ENCODE measurements around the gene GRIPAP1.
A peak's percentile ranks its signal among the peaks of the same experiment; 100 is the strongest.

Gene GRIPAP1

DNA sequence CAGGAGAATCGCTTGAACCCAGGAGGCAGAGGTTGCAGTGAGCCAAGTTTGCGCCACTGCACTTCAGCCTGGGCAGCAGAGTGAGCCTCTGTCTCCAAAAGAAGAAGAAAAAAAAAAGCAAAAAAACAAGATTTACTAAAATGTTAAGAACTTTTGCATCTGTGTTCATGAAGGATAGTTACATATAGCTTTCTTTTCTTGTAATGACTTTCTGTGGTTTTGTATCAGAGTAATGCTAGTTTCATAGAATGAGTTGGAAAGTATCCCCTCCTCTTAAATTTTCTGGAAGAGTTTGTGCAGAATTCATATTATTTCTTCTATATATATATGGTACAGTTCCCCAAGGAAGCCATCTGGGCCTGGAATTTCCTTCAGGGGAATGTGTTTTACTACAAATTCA lies 17.0 kb upstream of the GRIPAP1 start:
- DNase-seq (ENCODE audit: low read depth), result no peak
- in situ Hi-C loops (cut with HindIII; ENCODE audit: low sequenced_read_pairs), result no loop called here
- TF ChIP-seq, protein P1, sequence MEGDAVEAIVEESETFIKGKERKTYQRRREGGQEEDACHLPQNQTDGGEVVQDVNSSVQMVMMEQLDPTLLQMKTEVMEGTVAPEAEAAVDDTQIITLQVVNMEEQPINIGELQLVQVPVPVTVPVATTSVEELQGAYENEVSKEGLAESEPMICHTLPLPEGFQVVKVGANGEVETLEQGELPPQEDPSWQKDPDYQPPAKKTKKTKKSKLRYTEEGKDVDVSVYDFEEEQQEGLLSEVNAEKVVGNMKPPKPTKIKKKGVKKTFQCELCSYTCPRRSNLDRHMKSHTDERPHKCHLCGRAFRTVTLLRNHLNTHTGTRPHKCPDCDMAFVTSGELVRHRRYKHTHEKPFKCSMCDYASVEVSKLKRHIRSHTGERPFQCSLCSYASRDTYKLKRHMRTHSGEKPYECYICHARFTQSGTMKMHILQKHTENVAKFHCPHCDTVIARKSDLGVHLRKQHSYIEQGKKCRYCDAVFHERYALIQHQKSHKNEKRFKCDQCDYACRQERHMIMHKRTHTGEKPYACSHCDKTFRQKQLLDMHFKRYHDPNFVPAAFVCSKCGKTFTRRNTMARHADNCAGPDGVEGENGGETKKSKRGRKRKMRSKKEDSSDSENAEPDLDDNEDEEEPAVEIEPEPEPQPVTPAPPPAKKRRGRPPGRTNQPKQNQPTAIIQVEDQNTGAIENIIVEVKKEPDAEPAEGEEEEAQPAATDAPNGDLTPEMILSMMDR (IDR thresholded peaks at IDR 0.05; ENCODE audit: low read depth, low read length, missing control alignments), result no peak
- no peak overlapping the region for H3K4me3 ChIP-seq (ENCODE audit: low read depth, low read length)

DNA sequence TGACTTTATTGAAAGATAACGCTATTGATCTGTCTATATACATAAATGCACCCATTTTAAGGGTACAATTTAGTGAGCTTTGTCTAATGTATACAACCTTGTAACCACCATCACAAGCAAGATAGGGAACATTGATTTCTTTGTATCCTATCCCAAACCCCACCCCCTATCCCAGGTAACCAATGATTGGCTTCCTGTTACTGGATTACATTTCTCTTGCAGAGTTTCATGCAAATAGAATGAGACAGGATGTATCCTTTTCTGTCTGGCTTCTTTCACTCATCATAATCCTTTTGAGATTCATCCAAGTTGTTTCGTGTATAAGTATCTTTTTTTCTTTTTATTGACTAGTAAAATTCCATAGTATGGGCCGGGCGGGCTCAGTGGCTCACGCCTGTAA lies 1.6 kb upstream of the GRIPAP1 start:
- in situ Hi-C loops (cut with HindIII; ENCODE audit: low sequenced_read_pairs), result no loop called here
- TF ChIP-seq, protein P1 (IDR thresholded peaks at IDR 0.05; ENCODE audit: low read depth, low read length, missing control alignments), result no peak
- no peak for DNase-seq (ENCODE audit: low read depth)
- no peak overlapping the region for H3K4me3 ChIP-seq (ENCODE audit: low read depth, low read length)

DNA sequence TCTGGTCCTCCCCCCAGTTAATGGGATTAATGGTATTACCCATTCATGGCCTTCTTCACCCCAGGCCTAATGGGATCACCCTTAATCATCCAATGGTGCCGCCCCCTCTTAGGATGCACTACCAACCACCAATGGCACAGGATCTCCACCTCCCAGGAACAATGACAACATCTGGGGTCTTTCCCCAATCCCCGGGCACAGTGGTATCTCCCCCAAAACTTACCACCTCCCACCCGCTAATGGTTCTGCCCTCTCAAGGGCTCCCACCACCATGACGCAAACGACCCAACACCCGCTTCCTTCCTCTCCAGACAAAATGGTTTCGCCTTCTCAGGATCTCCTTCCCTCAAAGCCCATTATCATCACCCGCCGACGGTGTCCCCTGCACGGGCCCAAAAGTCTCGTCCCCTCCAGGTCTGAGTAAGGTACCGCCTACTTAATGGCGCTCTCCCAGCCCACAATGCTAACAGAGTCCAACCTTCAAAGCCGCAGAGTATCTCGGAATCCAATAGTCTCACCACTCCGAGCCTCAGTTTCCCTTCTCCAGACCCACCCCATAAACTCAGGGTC lies 458 bp downstream of the GRIPAP1 start:
- H3K4me3 ChIP-seq (ENCODE audit: low read depth, low read length), result peak overlapping the region; percentile 80
- TF ChIP-seq, protein P1 (IDR thresholded peaks at IDR 0.05; ENCODE audit: low read depth, low read length, missing control alignments), result no peak
- in situ Hi-C loops (cut with HindIII; ENCODE audit: low sequenced_read_pairs), result no loop called here
- no peak for DNase-seq (ENCODE audit: low read depth)

DNA sequence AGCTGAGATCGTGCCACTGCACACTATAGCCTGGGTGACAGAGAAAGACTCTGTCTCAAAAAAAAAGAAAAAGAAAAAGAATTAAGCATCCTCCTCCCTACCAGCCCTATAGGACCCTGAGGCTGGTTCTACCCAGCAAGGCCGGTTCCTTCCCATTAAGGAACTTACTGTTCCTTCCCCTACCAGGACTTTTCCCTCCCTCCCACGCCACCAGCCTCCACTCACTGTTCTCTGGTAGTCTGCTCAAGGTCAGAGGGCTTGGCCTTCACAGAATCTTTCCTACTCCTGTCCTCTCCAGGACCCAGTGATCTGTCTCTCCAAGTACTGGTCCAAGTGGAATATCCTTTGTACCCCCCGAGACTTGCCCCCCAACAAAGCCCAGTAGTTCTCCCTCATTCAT lies 1.4 kb downstream of the GRIPAP1 start:
- in situ Hi-C loops (cut with HindIII; ENCODE audit: low sequenced_read_pairs), result no loop called here
- DNase-seq (ENCODE audit: low read depth), result no peak
- no peak overlapping the region for H3K4me3 ChIP-seq (ENCODE audit: low read depth, low read length)
- TF ChIP-seq, protein P1 (IDR thresholded peaks at IDR 0.05; ENCODE audit: low read depth, low read length, missing control alignments), result no peak

DNA sequence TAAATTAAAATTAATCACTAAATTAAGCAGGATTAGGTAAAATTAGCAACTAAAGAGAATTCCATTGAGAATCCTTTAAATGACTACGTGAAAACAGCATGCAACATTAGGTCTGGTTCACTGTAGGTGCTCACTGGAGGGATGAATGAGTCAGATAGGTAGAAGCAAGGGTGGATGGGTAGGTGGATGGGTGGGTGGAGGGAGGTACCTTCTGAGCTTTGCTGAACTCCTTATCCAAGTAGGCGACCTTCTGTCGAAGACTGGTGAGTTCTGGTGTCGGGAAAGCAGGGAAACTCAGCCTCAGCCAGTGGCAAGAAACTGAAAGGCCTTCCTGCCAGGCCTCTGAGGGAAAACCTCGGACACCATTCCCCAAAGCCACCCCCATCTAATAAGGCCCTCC lies 3.0 kb downstream of the GRIPAP1 start:
- in situ Hi-C loops (cut with HindIII; ENCODE audit: low sequenced_read_pairs), result no loop called here
- H3K4me3 ChIP-seq (ENCODE audit: low read depth, low read length), result no peak overlapping the region
- no peak for DNase-seq (ENCODE audit: low read depth)
- TF ChIP-seq, protein P1 (IDR thresholded peaks at IDR 0.05; ENCODE audit: low read depth, low read length, missing control alignments), result no peak

DNA sequence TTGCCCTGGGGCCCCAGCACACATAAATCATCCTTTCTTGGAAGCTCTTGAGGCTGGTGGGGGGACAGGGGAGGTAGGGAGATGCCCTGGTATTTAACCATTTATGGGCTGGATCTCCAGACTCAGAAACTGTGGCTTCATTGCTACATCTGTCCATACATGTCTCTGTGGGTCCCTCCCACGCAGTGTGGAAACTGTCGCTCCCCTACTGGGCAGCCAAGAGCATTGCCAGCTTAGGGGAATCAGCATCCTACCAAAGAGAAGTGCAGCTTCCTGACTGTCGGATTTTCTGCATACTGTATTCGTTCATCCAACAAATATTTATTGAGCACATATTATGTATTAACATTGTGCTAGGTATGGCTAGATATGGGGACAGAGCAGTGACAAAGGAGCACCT lies 3.7 kb downstream of the GRIPAP1 start:
- in situ Hi-C loops (cut with HindIII; ENCODE audit: low sequenced_read_pairs), result no loop called here
- DNase-seq (ENCODE audit: low read depth), result no peak
- no peak overlapping the region for H3K4me3 ChIP-seq (ENCODE audit: low read depth, low read length)
- TF ChIP-seq, protein P1 (IDR thresholded peaks at IDR 0.05; ENCODE audit: low read depth, low read length, missing control alignments), result no peak
